ENCODE results near the gene CCDC182.

CCDC182 gene

DNA sequence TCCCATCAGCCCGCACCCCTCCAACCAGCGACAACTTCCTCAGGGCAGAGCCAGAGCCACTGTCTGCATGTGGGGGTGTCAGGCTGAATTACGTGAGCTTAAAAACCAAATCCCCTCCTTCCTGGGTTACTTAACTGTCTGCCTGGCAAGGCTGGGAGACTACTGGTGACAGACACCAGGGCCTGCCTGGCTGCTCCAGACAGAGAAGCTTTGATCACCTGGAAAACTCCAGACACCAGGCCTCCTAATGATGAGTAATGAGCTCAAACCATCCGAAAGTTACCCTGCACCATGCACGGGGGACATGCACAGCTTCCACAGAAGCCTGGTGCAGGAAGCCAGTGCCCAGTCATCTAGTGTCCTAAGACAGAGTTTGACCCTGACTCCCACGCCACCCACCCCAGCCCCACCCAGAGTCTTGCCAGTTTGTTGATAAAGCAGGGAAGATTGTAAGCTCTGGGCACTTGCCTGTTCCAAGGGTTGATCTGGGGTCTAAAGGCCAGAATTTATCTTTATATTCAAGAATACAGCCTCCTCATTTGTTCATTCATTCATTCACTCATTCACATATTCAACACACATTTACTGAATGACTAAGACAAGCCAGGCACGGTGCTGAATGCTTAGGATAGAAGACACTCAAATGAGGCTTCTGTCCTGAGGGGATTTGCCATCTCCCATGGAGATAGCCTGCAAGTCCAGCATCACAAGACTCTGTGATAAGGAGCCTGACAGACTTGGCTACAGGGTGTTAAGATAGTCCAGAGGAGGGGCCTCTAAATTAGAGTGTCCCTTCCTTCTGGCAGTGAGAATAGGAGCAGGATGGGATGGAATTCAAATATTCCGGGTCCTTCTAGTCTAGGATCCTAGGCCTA is 7.2 kb upstream of the CCDC182 start:
- DNase-seq (ENCODE audit: low read depth), result no peak
- TF ChIP-seq, protein P1, sequence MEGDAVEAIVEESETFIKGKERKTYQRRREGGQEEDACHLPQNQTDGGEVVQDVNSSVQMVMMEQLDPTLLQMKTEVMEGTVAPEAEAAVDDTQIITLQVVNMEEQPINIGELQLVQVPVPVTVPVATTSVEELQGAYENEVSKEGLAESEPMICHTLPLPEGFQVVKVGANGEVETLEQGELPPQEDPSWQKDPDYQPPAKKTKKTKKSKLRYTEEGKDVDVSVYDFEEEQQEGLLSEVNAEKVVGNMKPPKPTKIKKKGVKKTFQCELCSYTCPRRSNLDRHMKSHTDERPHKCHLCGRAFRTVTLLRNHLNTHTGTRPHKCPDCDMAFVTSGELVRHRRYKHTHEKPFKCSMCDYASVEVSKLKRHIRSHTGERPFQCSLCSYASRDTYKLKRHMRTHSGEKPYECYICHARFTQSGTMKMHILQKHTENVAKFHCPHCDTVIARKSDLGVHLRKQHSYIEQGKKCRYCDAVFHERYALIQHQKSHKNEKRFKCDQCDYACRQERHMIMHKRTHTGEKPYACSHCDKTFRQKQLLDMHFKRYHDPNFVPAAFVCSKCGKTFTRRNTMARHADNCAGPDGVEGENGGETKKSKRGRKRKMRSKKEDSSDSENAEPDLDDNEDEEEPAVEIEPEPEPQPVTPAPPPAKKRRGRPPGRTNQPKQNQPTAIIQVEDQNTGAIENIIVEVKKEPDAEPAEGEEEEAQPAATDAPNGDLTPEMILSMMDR (conservative IDR thresholded peaks at IDR 0.05; ENCODE audit: control insufficient read depth, insufficient read depth, low read depth, low read length), result no peak
- H3K4me3 ChIP-seq (ENCODE audit: control insufficient read depth, low read depth, low read length), result no peak overlapping the region

DNA sequence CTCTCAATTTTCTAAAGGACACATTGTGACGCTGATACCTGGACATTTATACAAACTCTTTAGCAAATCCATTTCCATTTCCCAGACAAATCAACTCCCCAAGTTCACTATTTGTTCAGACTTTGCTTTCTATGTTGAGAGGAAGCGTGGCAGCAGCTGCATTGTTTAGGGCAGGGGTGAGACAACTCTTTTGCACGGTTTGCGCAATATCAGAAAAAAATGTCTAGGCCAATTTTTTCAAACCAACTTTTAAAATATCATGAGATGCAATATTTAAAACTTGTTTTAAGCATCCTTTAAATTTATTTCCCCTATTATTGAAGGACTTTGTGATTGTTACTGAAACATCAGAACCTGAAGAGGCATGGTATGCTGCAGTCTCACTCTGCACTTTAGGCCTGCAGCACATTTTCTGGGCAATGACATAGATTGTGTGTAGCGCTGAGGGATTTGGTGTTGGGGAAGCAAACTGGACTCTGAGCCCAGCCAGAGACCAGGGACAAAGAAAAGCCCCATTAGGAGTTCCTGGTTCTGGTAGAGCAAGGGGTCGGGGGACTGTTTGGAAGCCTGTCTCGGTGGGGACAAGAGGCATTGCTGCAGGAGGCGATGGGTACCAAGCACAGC is 6.4 kb upstream of the CCDC182 start:
- H3K4me3 ChIP-seq (ENCODE audit: control insufficient read depth, low read depth, low read length), result no peak overlapping the region
- DNase-seq (ENCODE audit: low read depth), result no peak
- TF ChIP-seq, protein P1 (conservative IDR thresholded peaks at IDR 0.05; ENCODE audit: control insufficient read depth, insufficient read depth, low read depth, low read length), result no peak

- TF ChIP-seq, protein P1 (conservative IDR thresholded peaks at IDR 0.05; ENCODE audit: control insufficient read depth, insufficient read depth, low read depth, low read length), result no peak
- H3K4me3 ChIP-seq (ENCODE audit: control insufficient read depth, low read depth, low read length), result no peak overlapping the region
- DNase-seq (ENCODE audit: low read depth), result no peak
Measured at GRCh38 chr17:57750895-57751294, 5.8 kb upstream of the CCDC182 start.

- no peak overlapping the region for H3K4me3 ChIP-seq (ENCODE audit: control insufficient read depth, low read depth, low read length)
- TF ChIP-seq, protein P1 (conservative IDR thresholded peaks at IDR 0.05; ENCODE audit: control insufficient read depth, insufficient read depth, low read depth, low read length), result no peak
- DNase-seq (ENCODE audit: low read depth), result no peak
Measured at GRCh38 chr17:57750109-57750871, 5.2 kb upstream of the CCDC182 start.

DNA sequence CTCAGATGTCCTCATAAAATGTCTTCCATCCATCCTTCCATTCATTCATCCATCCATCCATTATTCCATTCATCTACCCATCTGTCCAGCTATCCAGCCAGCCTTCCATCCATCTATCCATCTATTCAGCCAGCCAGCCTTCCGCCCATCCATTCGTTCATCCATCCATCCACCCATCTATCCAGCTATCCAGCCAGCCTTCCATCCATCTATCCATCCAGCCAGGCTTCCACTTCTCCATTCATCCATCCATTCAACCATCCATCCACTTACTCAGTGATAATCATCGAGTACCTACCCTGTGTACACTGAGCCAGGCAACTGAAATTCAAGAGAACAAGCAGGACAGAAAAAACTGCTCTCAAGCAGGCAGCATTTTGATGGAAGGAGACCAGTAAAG is 4.6 kb upstream of the CCDC182 start:
- DNase-seq (ENCODE audit: low read depth), result no peak
- no peak overlapping the region for H3K4me3 ChIP-seq (ENCODE audit: control insufficient read depth, low read depth, low read length)
- TF ChIP-seq, protein P1 (conservative IDR thresholded peaks at IDR 0.05; ENCODE audit: control insufficient read depth, insufficient read depth, low read depth, low read length), result no peak

DNA sequence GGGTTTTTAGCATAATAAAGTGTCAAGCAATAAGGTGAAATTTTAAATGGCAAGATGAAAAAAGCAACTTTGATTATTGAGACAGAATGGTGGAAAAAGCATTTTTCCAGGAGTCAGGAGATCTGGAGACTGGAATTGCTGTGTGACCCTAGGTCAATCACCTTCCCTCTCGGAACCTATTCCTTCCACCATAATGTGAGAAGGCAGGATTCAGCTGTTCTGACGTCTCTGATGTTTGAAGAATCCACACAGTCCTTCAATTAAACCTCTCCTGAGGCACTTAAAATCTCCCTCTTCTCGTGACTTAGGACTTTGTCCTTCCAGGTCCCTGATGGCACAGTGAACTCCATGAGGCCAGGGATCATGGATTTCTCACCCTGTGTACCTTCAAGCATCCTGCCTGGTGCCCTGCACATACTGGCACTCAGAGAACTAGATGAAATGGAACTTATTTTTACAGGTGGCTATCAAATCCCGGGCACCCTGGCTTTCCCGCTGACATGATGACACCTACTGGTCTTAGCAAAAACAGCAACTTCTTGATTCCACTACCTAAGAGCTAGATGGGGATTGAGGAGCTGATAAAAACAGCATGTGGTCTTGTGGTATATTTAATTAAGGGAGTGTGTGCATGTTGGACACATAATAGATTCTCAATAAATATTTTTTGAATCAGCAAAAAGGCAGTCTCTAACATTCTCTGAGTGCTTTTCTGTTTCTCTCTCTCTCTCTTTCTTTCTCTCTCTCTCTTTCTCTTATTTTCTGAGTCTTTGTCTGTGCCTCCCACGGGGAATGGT is 2.3 kb upstream of the CCDC182 start:
- peak; percentile 69 for DNase-seq (ENCODE audit: low read depth)
- no peak overlapping the region for H3K4me3 ChIP-seq (ENCODE audit: control insufficient read depth, low read depth, low read length)
- TF ChIP-seq, protein P1 (conservative IDR thresholded peaks at IDR 0.05; ENCODE audit: control insufficient read depth, insufficient read depth, low read depth, low read length), result peak; percentile 86
